BLaER1 treated with 17β-estradiol and CSF1 and Interleukin-3, amounts not matched to agents 10 nM and 100 nM (cell line): ENCODE measurements around the gene KAZN.
A peak's percentile ranks its signal among the peaks of the same experiment; 100 is the strongest.

Experiments
- H3K27ac ChIP-seq, 11 experiments: shearing (Covaris generic); formaldehyde crosslinking; 2 replicates each; pipeline ENCODE4 v1.8.1; 2022
- H3K27me3 ChIP-seq, 11 experiments: shearing (Covaris generic); formaldehyde crosslinking; 2 replicates each; pipeline ENCODE4 v1.8.1; 2022
- H3K36me3 ChIP-seq, 11 experiments: shearing (Covaris generic); formaldehyde crosslinking; 2 replicates each; pipeline ENCODE4 v1.8.1; 2022
- H3K4me1 ChIP-seq, 10 experiments: shearing (Covaris generic); formaldehyde crosslinking; 2 replicates each; pipeline ENCODE4 v1.8.1; 2022
- H3K4me2 ChIP-seq, 11 experiments: shearing (Covaris generic); formaldehyde crosslinking; 2 replicates each; pipeline ENCODE4 v1.8.1; 2022
- H3K4me3 ChIP-seq, 10 experiments: shearing (Covaris generic); formaldehyde crosslinking; 2 replicates each; pipeline ENCODE4 v1.8.1; 2022
- H3K9ac ChIP-seq, 11 experiments: shearing (Covaris generic); formaldehyde crosslinking; 2 replicates each; pipeline ENCODE4 v1.8.1; 2022
- H3K9me3 ChIP-seq, 11 experiments: shearing (Covaris generic); formaldehyde crosslinking; replicated peaks in 1 of 11; 2 replicates each; pipeline ENCODE4 v1.8.1; 2022
- H4K20me1 ChIP-seq, 11 experiments: shearing (Covaris generic); formaldehyde crosslinking; 2 replicates each; pipeline ENCODE4 v1.8.1; 2022
- Cebpa-rat ChIP-seq, 11 experiments: shearing (Covaris generic); IDR thresholded peaks; 2 replicates each; pipeline ENCODE4 v1.8.1; 2022

Gene KAZN

DNA sequence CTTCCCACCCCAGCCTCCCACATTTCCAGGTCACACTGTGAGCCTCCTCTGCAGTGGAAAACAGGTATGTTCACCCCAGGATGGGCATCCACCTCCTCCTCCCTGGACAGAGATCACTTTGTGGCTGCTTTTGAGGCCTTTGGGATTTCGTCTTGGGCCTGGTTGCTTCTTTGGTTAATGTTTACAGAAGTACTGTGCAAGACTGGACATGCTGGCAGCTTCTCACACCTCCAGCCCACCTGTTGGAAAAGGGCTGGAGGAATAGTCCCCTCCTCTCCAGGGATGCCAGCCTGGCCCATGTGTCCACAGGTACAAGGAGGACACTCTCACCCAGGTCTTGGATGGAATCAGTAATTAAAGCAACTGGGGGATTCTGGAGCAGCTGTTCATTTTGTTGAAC is 56.1 kb downstream of the KAZN start:
- Histone ChIP-seq H3K36me3 (no peaks in the 10 kb centered on the region), H3K27me3 (no peaks in the 10 kb centered on the region), H3K9me3 (no peaks in the 10 kb centered on the region), H3K4me3 (no peak overlapping the region), H3K4me1 (no peaks in the 10 kb centered on the region), H3K9ac (no peak overlapping the region), H4K20me1 (no peaks in the 10 kb centered on the region), H3K4me2 (no peak overlapping the region), H3K27ac (no peak overlapping the region)
- TF ChIP-seq Cebpa-rat (IDR thresholded peaks at IDR 0.05), result no peak

DNA sequence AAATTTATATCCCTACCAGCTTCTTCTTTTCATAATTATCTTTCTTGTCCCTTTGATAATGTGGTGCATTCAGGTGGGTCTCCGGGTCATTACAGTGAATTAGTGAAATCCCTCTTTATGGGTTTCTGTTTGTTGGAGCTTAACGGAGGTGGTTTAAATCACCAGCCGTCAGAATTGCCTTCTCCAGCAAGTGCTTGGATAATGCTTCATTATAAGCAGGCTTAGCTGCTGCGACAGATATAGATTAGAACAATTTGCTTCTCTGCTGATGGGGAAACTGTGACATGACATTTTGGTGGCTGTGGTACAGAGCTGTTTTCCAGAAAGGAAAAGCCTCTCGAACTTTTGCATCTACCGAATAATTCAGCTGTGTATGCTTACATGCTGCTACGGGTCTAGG is 56.9 kb downstream of the KAZN start:
- no peak for TF ChIP-seq Cebpa-rat (IDR thresholded peaks at IDR 0.05)
- H3K4me2 ChIP-seq, result no peak overlapping the region
- no peaks in the 10 kb centered on the region for H3K36me3 ChIP-seq
- no peaks in the 10 kb centered on the region for H3K27me3 ChIP-seq
- H3K27ac ChIP-seq, result no peak overlapping the region
- no peak overlapping the region for H3K4me3 ChIP-seq
- H3K4me1 ChIP-seq, result peaks cover 0 to 4% (median 0%) of the 10 kb centered on the region in 10 experiments; a peak in 4 of 20 replicates
- H3K9ac ChIP-seq, result no peak overlapping the region
- no peaks in the 10 kb centered on the region for H3K9me3 ChIP-seq
- no peaks in the 10 kb centered on the region for H4K20me1 ChIP-seq

DNA sequence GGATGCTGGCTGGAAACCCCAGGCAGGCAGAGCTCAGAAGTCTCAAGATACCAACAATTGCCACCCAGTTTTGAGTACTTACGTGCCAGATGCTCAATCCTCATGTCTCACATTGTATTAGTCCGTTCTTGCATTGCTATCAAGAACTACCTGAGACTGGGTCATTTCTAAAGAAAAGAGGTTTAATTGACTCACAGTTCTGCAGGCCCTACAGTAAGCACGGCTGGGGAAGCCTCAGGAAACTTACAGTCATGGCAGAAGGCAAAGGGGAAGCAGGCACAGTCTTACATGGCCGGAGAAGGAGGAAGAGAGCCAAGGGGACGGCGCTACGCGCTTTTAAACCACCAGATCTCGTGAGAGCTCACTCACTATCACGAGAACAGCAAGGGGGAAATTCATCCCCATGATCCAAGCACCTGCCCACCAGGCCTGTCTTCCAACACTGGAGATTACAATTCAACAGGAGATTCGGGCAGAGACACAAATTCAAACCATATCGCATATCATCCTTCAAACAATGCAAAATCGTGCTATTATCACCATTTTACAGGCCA is 58.0 kb downstream of the KAZN start:
- Histone ChIP-seq H3K27me3 (no peaks in the 10 kb centered on the region), H4K20me1 (no peaks in the 10 kb centered on the region), H3K9me3 (no peaks in the 10 kb centered on the region), H3K4me2 (no peak overlapping the region), H3K27ac (no peak overlapping the region), H3K36me3 (no peaks in the 10 kb centered on the region), H3K4me1 (peaks cover 0 to 13% (median 8%) of the 10 kb centered on the region in 10 experiments; a peak in 15 of 20 replicates), H3K4me3 (no peak overlapping the region), H3K9ac (no peak overlapping the region)
- no peak for TF ChIP-seq Cebpa-rat (IDR thresholded peaks at IDR 0.05)

DNA sequence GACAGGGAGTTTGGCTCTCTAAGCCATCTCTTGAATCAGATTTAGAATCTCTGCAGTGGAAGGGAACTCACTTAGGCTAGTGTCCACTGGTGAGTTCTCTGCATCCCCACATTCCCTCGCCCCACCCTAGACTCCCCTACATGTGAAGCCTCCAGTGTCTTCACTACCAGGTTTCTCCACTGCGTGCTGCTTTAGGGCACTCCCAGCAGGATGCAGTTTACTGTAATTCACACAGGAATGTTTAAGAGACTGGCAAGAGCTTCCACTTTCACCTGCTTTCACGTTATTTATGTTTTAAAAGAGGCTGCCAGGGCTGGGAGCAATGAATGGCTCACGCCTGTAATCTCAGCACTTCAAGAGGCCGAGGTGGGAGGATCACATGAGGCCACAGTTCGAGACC is 60.2 kb downstream of the KAZN start:
- H3K4me2 ChIP-seq, result no peak overlapping the region
- TF ChIP-seq Cebpa-rat (IDR thresholded peaks at IDR 0.05), result no peak
- no peak overlapping the region for H3K27ac ChIP-seq
- peaks cover 0 to 13% (median 8%) of the 10 kb centered on the region in 10 experiments; a peak in 15 of 20 replicates for H3K4me1 ChIP-seq
- H4K20me1 ChIP-seq, result no peaks in the 10 kb centered on the region
- H3K9ac ChIP-seq, result no peak overlapping the region
- no peaks in the 10 kb centered on the region for H3K36me3 ChIP-seq
- no peaks in the 10 kb centered on the region for H3K27me3 ChIP-seq
- H3K4me3 ChIP-seq, result no peak overlapping the region
- H3K9me3 ChIP-seq, result no peaks in the 10 kb centered on the region

DNA sequence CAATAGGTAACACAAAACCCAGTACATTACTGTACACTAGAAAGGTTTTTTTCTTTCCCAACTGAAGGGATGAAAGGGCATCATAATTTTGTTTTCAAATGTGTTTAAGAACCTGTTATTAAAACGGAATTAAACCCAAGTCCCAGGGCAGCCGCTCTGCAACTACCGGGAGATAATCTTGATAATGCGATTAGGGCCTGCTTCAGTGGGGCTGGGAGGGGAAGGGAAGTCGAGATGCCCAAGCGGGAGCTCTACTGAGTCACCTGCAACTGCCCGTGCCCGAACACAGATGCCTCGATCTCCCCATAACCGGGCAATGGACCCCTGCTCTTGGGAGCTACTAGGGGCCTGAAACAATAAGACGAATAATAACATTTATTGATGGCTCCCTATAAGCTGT is 61.4 kb downstream of the KAZN start:
- H3K27me3 ChIP-seq, result no peaks in the 10 kb centered on the region
- TF ChIP-seq Cebpa-rat (IDR thresholded peaks at IDR 0.05), result no peak
- H4K20me1 ChIP-seq, result no peaks in the 10 kb centered on the region
- no peaks in the 10 kb centered on the region for H3K36me3 ChIP-seq
- no peak overlapping the region for H3K27ac ChIP-seq
- no peak overlapping the region for H3K4me3 ChIP-seq
- peaks cover 0 to 13% (median 8%) of the 10 kb centered on the region in 10 experiments; a peak in 15 of 20 replicates for H3K4me1 ChIP-seq
- H3K9ac ChIP-seq, result no peak overlapping the region
- H3K4me2 ChIP-seq, result no peak overlapping the region
- no peaks in the 10 kb centered on the region for H3K9me3 ChIP-seq

DNA sequence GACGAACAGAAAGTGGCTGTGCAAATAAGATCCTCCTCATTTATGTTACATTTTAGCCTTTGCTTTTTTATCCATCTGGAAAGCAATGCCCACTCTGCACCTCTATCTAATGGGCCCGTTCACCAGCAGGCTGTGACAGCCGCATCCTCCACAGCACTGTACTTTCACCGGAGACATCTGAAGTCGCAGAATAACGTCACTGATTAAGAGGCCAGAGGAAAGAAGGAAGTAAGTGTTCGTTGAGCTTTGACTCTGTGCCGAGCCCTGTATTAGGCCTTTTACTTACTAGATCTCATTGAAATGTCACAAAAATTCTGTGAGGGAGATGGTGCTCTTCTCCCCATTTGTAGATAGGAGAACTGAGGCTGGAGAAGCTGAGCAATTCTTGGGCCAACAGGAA is 62.3 kb downstream of the KAZN start:
- no peak for TF ChIP-seq Cebpa-rat (IDR thresholded peaks at IDR 0.05)
- peaks cover 0 to 13% (median 8%) of the 10 kb centered on the region in 10 experiments; a peak in 15 of 20 replicates for H3K4me1 ChIP-seq
- no peaks in the 10 kb centered on the region for H4K20me1 ChIP-seq
- H3K4me3 ChIP-seq, result no peak overlapping the region
- no peaks in the 10 kb centered on the region for H3K36me3 ChIP-seq
- peak overlapping the region in 10 of 11 experiments; percentile 0 to 68 (median 38); a peak in 14 of 22 replicates for H3K4me2 ChIP-seq
- H3K27ac ChIP-seq, result peak overlapping the region in 7 of 11 experiments; percentile 0 to 67 (median 55); a peak in 10 of 22 replicates
- H3K9me3 ChIP-seq, result no peaks in the 10 kb centered on the region
- peak overlapping the region in 1 of 11 experiments; percentile 4; a peak in 1 of 22 replicates for H3K9ac ChIP-seq
- no peaks in the 10 kb centered on the region for H3K27me3 ChIP-seq

DNA sequence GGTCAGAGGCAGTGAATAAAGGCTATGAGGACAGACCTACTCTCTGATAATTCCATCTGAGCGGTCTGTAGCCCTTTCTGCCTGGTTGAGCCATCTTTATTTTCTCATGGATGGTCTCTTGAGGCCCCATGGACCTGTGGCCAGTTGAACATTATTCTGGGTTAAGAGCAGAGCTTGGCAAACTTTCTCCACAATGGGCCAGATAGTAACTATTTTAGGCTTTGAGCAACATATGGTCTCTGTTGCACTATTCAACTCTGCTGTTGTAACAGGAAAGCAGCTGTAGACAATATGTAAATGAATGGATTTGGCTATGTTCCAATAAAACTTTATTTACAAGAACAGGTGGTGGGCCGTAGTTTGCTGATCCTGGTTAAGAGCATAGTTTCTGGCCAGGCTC is 62.7 kb downstream of the KAZN start:
- Histone ChIP-seq H3K4me2 (peak overlapping the region in 10 of 11 experiments; percentile 0 to 68 (median 38); a peak in 15 of 22 replicates), H3K27me3 (no peaks in the 10 kb centered on the region), H3K4me3 (no peak overlapping the region)

DNA sequence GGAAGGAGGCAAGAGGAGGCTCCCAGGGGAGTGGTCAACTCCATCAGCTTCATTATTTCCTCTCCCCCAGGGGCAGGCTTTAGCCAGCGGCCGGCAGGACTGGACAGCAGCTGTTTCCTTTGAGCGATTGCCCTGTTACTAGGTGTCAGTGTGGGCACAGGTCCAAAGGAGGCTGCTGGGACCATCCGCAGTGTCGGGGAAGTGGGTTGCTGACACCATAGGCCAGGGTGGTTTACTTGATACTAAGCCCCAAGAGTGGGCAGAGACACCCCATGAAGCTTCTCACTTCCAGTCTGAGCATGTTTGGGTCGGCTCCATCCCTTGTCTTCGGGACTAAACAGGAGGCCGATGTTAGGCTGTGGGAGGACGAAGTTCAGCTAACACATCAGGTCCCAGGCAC is 63.6 kb downstream of the KAZN start:
- Histone ChIP-seq H3K27ac (peak overlapping the region in 2 of 11 experiments; percentile 21 to 50; a peak in 2 of 22 replicates), H3K9ac (no peak overlapping the region), H3K27me3 (no peaks in the 10 kb centered on the region), H3K4me3 (no peak overlapping the region), H3K4me2 (no peak overlapping the region), H4K20me1 (no peaks in the 10 kb centered on the region), H3K9me3 (no peaks in the 10 kb centered on the region), H3K36me3 (no peaks in the 10 kb centered on the region), H3K4me1 (peaks cover 0 to 13% (median 8%) of the 10 kb centered on the region in 10 experiments; a peak in 15 of 20 replicates)
- no peak for TF ChIP-seq Cebpa-rat (IDR thresholded peaks at IDR 0.05)

More for the DNA sequence above, 62.7 kb downstream of the KAZN start:
- no peaks in the 10 kb centered on the region for H3K9me3 ChIP-seq
- no peaks in the 10 kb centered on the region for H4K20me1 ChIP-seq
- H3K4me1 ChIP-seq, result peaks cover 0 to 13% (median 8%) of the 10 kb centered on the region in 10 experiments; a peak in 15 of 20 replicates
- H3K9ac ChIP-seq, result peak overlapping the region in 1 of 11 experiments; percentile 4; a peak in 1 of 22 replicates
- peak overlapping the region in 7 of 11 experiments; percentile 0 to 67 (median 55); a peak in 10 of 22 replicates for H3K27ac ChIP-seq
- no peaks in the 10 kb centered on the region for H3K36me3 ChIP-seq
- TF ChIP-seq Cebpa-rat (IDR thresholded peaks at IDR 0.05), result peak in 1 of 11 experiments; percentile 28; a peak in 2 of 22 replicates

DNA sequence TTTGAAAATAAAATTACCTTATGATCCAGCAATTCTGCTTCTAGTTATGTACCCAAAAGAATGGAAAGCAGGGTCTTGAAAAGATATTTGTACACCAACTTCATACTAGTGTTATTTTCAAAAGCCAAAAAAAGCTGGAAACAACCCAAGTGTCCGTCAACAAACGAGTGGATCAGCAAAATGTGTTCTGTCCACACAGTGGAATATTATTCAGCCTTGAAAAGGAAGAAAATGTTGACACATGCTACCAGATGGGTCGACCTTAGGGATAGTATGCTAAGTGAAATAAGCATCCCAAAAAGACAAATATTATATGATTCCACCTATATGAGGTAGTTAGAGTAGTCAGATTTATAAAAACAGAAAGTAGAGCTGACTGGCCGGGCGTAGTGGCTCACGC is 65.3 kb downstream of the KAZN start:
- H3K9ac ChIP-seq, result no peak overlapping the region

DNA sequence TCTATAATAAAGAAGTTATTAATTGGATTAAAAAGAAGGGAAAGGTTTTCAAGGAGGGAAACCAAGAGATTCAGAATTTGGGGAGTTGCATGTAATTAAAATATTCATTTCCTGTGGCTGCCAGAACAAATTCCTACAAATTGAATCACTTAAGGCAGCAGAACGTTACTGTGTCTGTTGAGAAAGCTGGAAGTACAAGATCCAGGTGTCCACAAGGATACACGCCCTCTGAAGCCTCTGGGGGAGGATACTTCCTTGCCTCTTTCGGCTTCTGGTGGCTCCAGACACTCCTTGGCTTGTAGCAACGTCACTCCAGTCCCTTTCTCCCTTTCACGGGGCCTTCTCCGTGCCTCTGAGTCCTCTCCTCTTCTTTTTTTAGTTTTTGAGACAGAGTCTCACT is 67.9 kb downstream of the KAZN start:
- Histone ChIP-seq H3K9me3 (no peaks in the 10 kb centered on the region), H4K20me1 (no peaks in the 10 kb centered on the region), H3K9ac (no peak overlapping the region), H3K4me2 (no peak overlapping the region), H3K27ac (no peak overlapping the region), H3K4me3 (no peak overlapping the region), H3K4me1 (peaks cover 0 to 14% (median 5%) of the 10 kb centered on the region in 10 experiments; a peak in 15 of 20 replicates), H3K36me3 (no peaks in the 10 kb centered on the region), H3K27me3 (no peaks in the 10 kb centered on the region)
- TF ChIP-seq Cebpa-rat (IDR thresholded peaks at IDR 0.05), result no peak

More for the DNA sequence above, 65.3 kb downstream of the KAZN start:
- Histone ChIP-seq H3K9me3 (no peaks in the 10 kb centered on the region), H3K27me3 (no peaks in the 10 kb centered on the region), H3K36me3 (no peaks in the 10 kb centered on the region), H3K4me2 (no peak overlapping the region), H3K4me1 (peaks cover 0 to 15% (median 8%) of the 10 kb centered on the region in 10 experiments; a peak in 15 of 20 replicates), H3K27ac (no peak overlapping the region), H3K4me3 (no peak overlapping the region), H4K20me1 (no peaks in the 10 kb centered on the region)
- no peak for TF ChIP-seq Cebpa-rat (IDR thresholded peaks at IDR 0.05)
